ENCODE results near the gene CPSF4.
A peak's percentile ranks its signal among the peaks of the same experiment; 100 is the strongest.

The CPSF4 gene

GRCh38 chr7:99438573-99439480, at the start of gene CPSF4, which contains the start of gene PTCD1:
Gene CPSF4, plus strand, starts transcription at chr7:99438943. Its CDS starts 140 bp downstream, at chr7:99439083.
Gene PTCD1, minus strand, starts transcription at chr7:99438798. Its CDS starts 3,556 bp downstream, at chr7:99435242.
- peak; percentile 99 for DNase-seq (ENCODE audit: low spot score)
- no peak for TF ChIP-seq CTCF (conservative IDR thresholded peaks at IDR 0.05; ENCODE audit: low read depth)
- ChIA-PET POLR2A (ENCODE audit: low non-redundant PET) (interaction anchor here (0.6 to 0.9 kb wide), 2 partner anchors 16 to 18 kb away, joined by 3 to 6 read pairs; no protein-coding TSS in a partner anchor), CTCF (no interaction called here)
- H3K27ac ChIP-seq = peak within 1 kb of the TSS; percentile 89

GRCh38 chr7:99389772-99390171, 49.0 kb upstream of the CPSF4 start:
- peak overlapping the region; percentile 79 for H3K27ac ChIP-seq
- CTCF ChIA-PET = interaction anchor here (0.8 kb wide), 1 partner anchor 25 kb away, joined by 3 read pairs; no protein-coding TSS in a partner anchor
- POLR2A ChIA-PET (ENCODE audit: low non-redundant PET) = no interaction called here
- no peak for TF ChIP-seq CTCF (conservative IDR thresholded peaks at IDR 0.05; ENCODE audit: low read depth)
- no peak for DNase-seq (ENCODE audit: low spot score)

- ChIA-PET CTCF (interaction anchor here (0.7 kb wide), 1 partner anchor 356 kb away, joined by 3 read pairs; no protein-coding TSS in a partner anchor), POLR2A (ENCODE audit: low non-redundant PET) (no interaction called here)
- no peak for DNase-seq (ENCODE audit: low spot score)
- TF ChIP-seq CTCF (conservative IDR thresholded peaks at IDR 0.05; ENCODE audit: low read depth) = no peak
- H3K27ac ChIP-seq = peak overlapping the region; percentile 79
Measured at GRCh38 chr7:99390941-99391602, 47.7 kb upstream of the CPSF4 start.

GRCh38 chr7:99392046-99392445, 46.7 kb upstream of the CPSF4 start:
- no peak for TF ChIP-seq CTCF (conservative IDR thresholded peaks at IDR 0.05; ENCODE audit: low read depth)
- ChIA-PET POLR2A (ENCODE audit: low non-redundant PET) (interaction anchor here (1.7 kb wide), 1 partner anchor 12 kb away, joined by 3 read pairs; no protein-coding TSS in a partner anchor), CTCF (no interaction called here)
- peak overlapping the region; percentile 79 for H3K27ac ChIP-seq
- DNase-seq (ENCODE audit: low spot score) = no peak

GRCh38 chr7:99392659-99393354, 45.9 kb upstream of the CPSF4 start:
- CTCF ChIA-PET = no interaction called here
- no peak for TF ChIP-seq CTCF (conservative IDR thresholded peaks at IDR 0.05; ENCODE audit: low read depth)
- DNase-seq (ENCODE audit: low spot score) = peak; percentile 41
- H3K27ac ChIP-seq = peak overlapping the region; percentile 79
- POLR2A ChIA-PET (ENCODE audit: low non-redundant PET) = interaction anchor here (1.7 kb wide), 1 partner anchor 11 kb away, joined by 3 read pairs; no protein-coding TSS in a partner anchor

Data from RWPE1 (cell line).